B cell (primary cell): Measurements from ENCODE around the gene ABCB1.

Source experiments
- CTCF ChIP-seq: fragments of 200-600 bp; IDR thresholded peaks from one replicate; pipeline ENCODE4 v1.8.0; 2022; ENCODE audit warnings: antibody characterized with exemption, mild to moderate bottlenecking
- EZH2 ChIP-seq: IDR thresholded peaks from 2 replicates; pipeline ENCODE4 v1.6.1; 2012; ENCODE audit warnings: borderline replicate concordance, low read depth, mild to moderate bottlenecking, moderate library complexity, low read length; ENCODE audit not compliant: insufficient read depth, poor library complexity, severe bottlenecking

- no peak for TF ChIP-seq CTCF
- no peak for TF ChIP-seq EZH2
These were observed 24.4 kb upstream of the ABCB1 start for GRCh38 chr7:87625101-87625500.
